ENCODE data around the gene PLOD1.
"Not testable (repeated sequence)": the region's sequence is repeated elsewhere in the genome, so short reads cannot be mapped to it uniquely, and the experiment has no call there.

Gene PLOD1

GRCh38 chr1:11923069-11923826 lies 11.3 kb upstream of the PLOD1 start:
- Histone ChIP-seq H2AFZ (ENCODE audit: low read length) (no peak overlapping the region), H3K36me3 (ENCODE audit: insufficient read depth, low read length) (peaks cover 47% of the 10 kb centered on the region), H3K9me2 (ENCODE audit: low read depth, low read length) (no peaks in the 10 kb centered on the region), H3K27me3 (ENCODE audit: insufficient read depth, low read length) (no peaks in the 10 kb centered on the region), H3K4me2 (ENCODE audit: low read length) (peak overlapping the region; percentile 71), H3F3A (ENCODE audit: insufficient read depth, low read length) (no peaks in the 10 kb centered on the region), H3K4me1 (ENCODE audit: insufficient read depth, low read length, severe bottlenecking) (peaks cover 38% of the 10 kb centered on the region), H3K9me3 (ENCODE audit: low read length) (no peaks in the 10 kb centered on the region), H3K4me3 (ENCODE audit: low read depth, low read length, poor library complexity, severe bottlenecking) (peak overlapping the region; percentile 62), H3K79me2 (ENCODE audit: insufficient read depth, low read length) (peaks cover 19% of the 10 kb centered on the region), H4K20me1 (ENCODE audit: insufficient read depth, low read length) (no peaks in the 10 kb centered on the region), H3K9ac (ENCODE audit: low read length) (peak overlapping the region; percentile 45; the same call in 1 of the 2 replicates), H3K27ac (ENCODE audit: low read depth, low read length, poor library complexity, severe bottlenecking) (no peak overlapping the region)
- no peak for TF ChIP-seq EZH2 (IDR thresholded peaks at IDR 0.05; ENCODE audit: borderline replicate concordance, low read length)
- TF ChIP-seq, protein P1, sequence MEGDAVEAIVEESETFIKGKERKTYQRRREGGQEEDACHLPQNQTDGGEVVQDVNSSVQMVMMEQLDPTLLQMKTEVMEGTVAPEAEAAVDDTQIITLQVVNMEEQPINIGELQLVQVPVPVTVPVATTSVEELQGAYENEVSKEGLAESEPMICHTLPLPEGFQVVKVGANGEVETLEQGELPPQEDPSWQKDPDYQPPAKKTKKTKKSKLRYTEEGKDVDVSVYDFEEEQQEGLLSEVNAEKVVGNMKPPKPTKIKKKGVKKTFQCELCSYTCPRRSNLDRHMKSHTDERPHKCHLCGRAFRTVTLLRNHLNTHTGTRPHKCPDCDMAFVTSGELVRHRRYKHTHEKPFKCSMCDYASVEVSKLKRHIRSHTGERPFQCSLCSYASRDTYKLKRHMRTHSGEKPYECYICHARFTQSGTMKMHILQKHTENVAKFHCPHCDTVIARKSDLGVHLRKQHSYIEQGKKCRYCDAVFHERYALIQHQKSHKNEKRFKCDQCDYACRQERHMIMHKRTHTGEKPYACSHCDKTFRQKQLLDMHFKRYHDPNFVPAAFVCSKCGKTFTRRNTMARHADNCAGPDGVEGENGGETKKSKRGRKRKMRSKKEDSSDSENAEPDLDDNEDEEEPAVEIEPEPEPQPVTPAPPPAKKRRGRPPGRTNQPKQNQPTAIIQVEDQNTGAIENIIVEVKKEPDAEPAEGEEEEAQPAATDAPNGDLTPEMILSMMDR (IDR thresholded peaks at IDR 0.05; ENCODE audit: low read length), result no peak

- Histone ChIP-seq H3K9ac (ENCODE audit: low read length) (peak overlapping the region; percentile 45; the same call in 1 of the 2 replicates), H3K27me3 (ENCODE audit: insufficient read depth, low read length) (no peaks in the 10 kb centered on the region), H3K9me3 (ENCODE audit: low read length) (no peaks in the 10 kb centered on the region), H3K4me3 (ENCODE audit: low read depth, low read length, poor library complexity, severe bottlenecking) (peak overlapping the region; percentile 62), H2AFZ (ENCODE audit: low read length) (no peak overlapping the region), H3K9me2 (ENCODE audit: low read depth, low read length) (no peaks in the 10 kb centered on the region), H3K27ac (ENCODE audit: low read depth, low read length, poor library complexity, severe bottlenecking) (no peak overlapping the region), H3K4me1 (ENCODE audit: insufficient read depth, low read length, severe bottlenecking) (peaks cover 38% of the 10 kb centered on the region), H3K4me2 (ENCODE audit: low read length) (peak overlapping the region; percentile 71), H3F3A (ENCODE audit: insufficient read depth, low read length) (no peaks in the 10 kb centered on the region), H3K79me2 (ENCODE audit: insufficient read depth, low read length) (peaks cover 19% of the 10 kb centered on the region), H3K36me3 (ENCODE audit: insufficient read depth, low read length) (peaks cover 43% of the 10 kb centered on the region), H4K20me1 (ENCODE audit: insufficient read depth, low read length) (no peaks in the 10 kb centered on the region)
- TF ChIP-seq, protein P1 (IDR thresholded peaks at IDR 0.05; ENCODE audit: low read length), result no peak
- no peak for TF ChIP-seq EZH2 (IDR thresholded peaks at IDR 0.05; ENCODE audit: borderline replicate concordance, low read length)
These were observed 10.7 kb upstream of the PLOD1 start for GRCh38 chr1:11923827-11924113.

DNA sequence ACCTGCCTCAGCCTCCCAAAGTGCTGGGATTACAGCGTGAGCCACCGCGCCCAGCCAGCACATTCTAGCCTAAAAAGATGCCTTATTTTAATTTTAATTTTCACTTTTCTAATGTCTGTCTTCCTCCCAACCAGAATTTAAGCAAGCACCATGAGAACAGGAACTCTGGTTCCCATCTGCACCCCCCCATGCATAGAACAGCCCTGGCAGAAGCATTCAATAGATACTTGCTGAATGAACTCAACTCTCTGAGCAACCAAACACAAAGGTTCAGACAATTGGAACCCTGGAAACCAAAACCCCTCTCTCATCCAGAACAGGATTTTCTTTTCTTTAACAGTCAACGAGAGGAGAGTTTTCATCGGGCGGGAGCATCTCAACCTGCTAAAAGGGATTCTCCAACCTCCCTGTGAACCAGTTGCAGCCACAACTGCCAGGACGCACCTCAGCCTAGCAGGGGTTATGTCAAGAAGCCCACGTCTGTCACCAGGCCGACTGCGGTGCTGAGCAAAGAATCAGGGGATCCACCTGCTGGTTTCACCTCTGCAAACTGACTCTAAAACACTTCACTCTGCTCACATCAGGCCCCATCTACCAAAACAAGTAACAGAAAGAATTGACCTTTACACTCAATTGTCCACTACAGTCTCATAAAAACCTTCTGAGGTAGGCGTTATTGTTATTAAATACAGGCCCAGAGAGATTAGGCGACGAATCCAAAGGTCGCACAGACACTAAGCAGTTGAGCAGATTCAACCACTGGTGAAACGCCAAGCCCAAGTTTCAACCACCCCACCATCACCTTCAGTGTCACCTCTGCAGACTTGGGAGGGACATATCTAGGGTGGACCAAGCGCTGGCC lies 10.0 kb upstream of the PLOD1 start:
- no peaks in the 10 kb centered on the region for H4K20me1 ChIP-seq (ENCODE audit: insufficient read depth, low read length)
- peak overlapping the region; percentile 60 for H3K9ac ChIP-seq (ENCODE audit: low read length)
- peak overlapping the region; percentile 62 for H3K4me3 ChIP-seq (ENCODE audit: low read depth, low read length, poor library complexity, severe bottlenecking)
- peak overlapping the region; percentile 71 for H3K4me2 ChIP-seq (ENCODE audit: low read length)
- H3K9me2 ChIP-seq (ENCODE audit: low read depth, low read length), result no peaks in the 10 kb centered on the region
- peaks cover 39% of the 10 kb centered on the region for H3K4me1 ChIP-seq (ENCODE audit: insufficient read depth, low read length, severe bottlenecking)
- H2AFZ ChIP-seq (ENCODE audit: low read length), result no peak overlapping the region
- H3K27ac ChIP-seq (ENCODE audit: low read depth, low read length, poor library complexity, severe bottlenecking), result peak overlapping the region; percentile 37
- H3K36me3 ChIP-seq (ENCODE audit: insufficient read depth, low read length), result peaks cover 36% of the 10 kb centered on the region
- H3K27me3 ChIP-seq (ENCODE audit: insufficient read depth, low read length), result no peaks in the 10 kb centered on the region
- no peaks in the 10 kb centered on the region for H3K9me3 ChIP-seq (ENCODE audit: low read length)
- no peaks in the 10 kb centered on the region for H3F3A ChIP-seq (ENCODE audit: insufficient read depth, low read length)
- no peak for TF ChIP-seq EZH2 (IDR thresholded peaks at IDR 0.05; ENCODE audit: borderline replicate concordance, low read length)
- TF ChIP-seq, protein P1 (IDR thresholded peaks at IDR 0.05; ENCODE audit: low read length), result no peak; the same call in 1 of the 2 replicates
- peaks cover 19% of the 10 kb centered on the region for H3K79me2 ChIP-seq (ENCODE audit: insufficient read depth, low read length)

GRCh38 chr1:11925196-11925937 lies 9.2 kb upstream of the PLOD1 start:
- not testable (repeated sequence) for H2AFZ ChIP-seq (ENCODE audit: low read length); H4K20me1 ChIP-seq (ENCODE audit: insufficient read depth, low read length); H3K27me3 ChIP-seq (ENCODE audit: insufficient read depth, low read length); H3K9me2 ChIP-seq (ENCODE audit: low read depth, low read length); H3K9me3 ChIP-seq (ENCODE audit: low read length); H3F3A ChIP-seq (ENCODE audit: insufficient read depth, low read length)
- H3K4me3 ChIP-seq (ENCODE audit: low read depth, low read length, poor library complexity, severe bottlenecking), result peak overlapping the region; percentile 62
- H3K36me3 ChIP-seq (ENCODE audit: insufficient read depth, low read length), result peaks cover 27% of the 10 kb centered on the region
- H3K27ac ChIP-seq (ENCODE audit: low read depth, low read length, poor library complexity, severe bottlenecking), result peak overlapping the region; percentile 37
- H3K4me1 ChIP-seq (ENCODE audit: insufficient read depth, low read length, severe bottlenecking), result peaks cover 44% of the 10 kb centered on the region
- H3K4me2 ChIP-seq (ENCODE audit: low read length), result peak overlapping the region; percentile 71
- H3K79me2 ChIP-seq (ENCODE audit: insufficient read depth, low read length), result peaks cover 19% of the 10 kb centered on the region
- H3K9ac ChIP-seq (ENCODE audit: low read length), result peak overlapping the region; percentile 60
